Midbrain (tissue), 1 donor: ENCODE data around the gene LINC01488.

Experiments
- DNase-seq: peaks from one replicate; lab custom pipeline; 2025; lab: John Stamatoyannopoulos, UW

The LINC01488 gene

GRCh38 chr11:69463995-69464960 is 17.2 kb upstream of the LINC01488 start:
- DNase-seq = no peak

GRCh38 chr11:69465236-69466000 is 16.0 kb upstream of the LINC01488 start:
- DNase-seq = no peak

GRCh38 chr11:69466039-69466438 is 15.4 kb upstream of the LINC01488 start:
- no peak for DNase-seq

- no peak for DNase-seq
Observed at GRCh38 chr11:69467196-69467595, 14.3 kb upstream of the LINC01488 start.

GRCh38 chr11:69467646-69468045 is 13.8 kb upstream of the LINC01488 start:
- no peak for DNase-seq

- DNase-seq = no peak
Observed at GRCh38 chr11:69468221-69468620, 13.2 kb upstream of the LINC01488 start.

- DNase-seq = no peak
Observed at GRCh38 chr11:69468911-69469885, 12.3 kb upstream of the LINC01488 start.

- DNase-seq = no peak
Observed at GRCh38 chr11:69470301-69470700, 11.2 kb upstream of the LINC01488 start.

- DNase-seq = no peak
Observed at GRCh38 chr11:69470793-69471728, 10.4 kb upstream of the LINC01488 start.

GRCh38 chr11:69471729-69472540 is 9.5 kb upstream of the LINC01488 start:
- no peak for DNase-seq

GRCh38 chr11:69472541-69473275 is 8.8 kb upstream of the LINC01488 start:
- no peak for DNase-seq

- DNase-seq = no peak
Observed at GRCh38 chr11:69473276-69473845, 8.1 kb upstream of the LINC01488 start.

GRCh38 chr11:69474736-69475135 is 6.7 kb upstream of the LINC01488 start:
- DNase-seq = no peak

- DNase-seq = no peak
Observed at GRCh38 chr11:69475141-69475865, 6.2 kb upstream of the LINC01488 start.

GRCh38 chr11:69475866-69476471 is 5.5 kb upstream of the LINC01488 start:
- no peak for DNase-seq

- DNase-seq = no peak
Observed at GRCh38 chr11:69476509-69476961, 4.9 kb upstream of the LINC01488 start.

- DNase-seq = no peak
Observed at GRCh38 chr11:69477086-69477485, 4.4 kb upstream of the LINC01488 start.
